Trophoblast cell (in vitro differentiated cells and primary cell): Measurements from ENCODE around the gene PIP4P1.

ENCODE experiments used
- DNase-seq, 2 donors: peaks; one replicate each; pipeline ENCODE4 v3.0.0-alpha.2; 2016
- H2AFZ ChIP-seq: 2 replicates; pipeline ENCODE4 v1.6.1; 2013; ENCODE audit warnings: low read length, moderate library complexity, mild to moderate bottlenecking; ENCODE audit not compliant: insufficient read depth, poor library complexity
- H2AK5ac ChIP-seq: 2 replicates; pipeline ENCODE4 v1.6.1; 2013; ENCODE audit warnings: mild to moderate bottlenecking, low read length
- H2BK120ac ChIP-seq: 2 replicates; pipeline ENCODE4 v1.6.1; 2013; ENCODE audit warnings: low read length, mild to moderate bottlenecking, moderate library complexity; ENCODE audit not compliant: insufficient read depth, poor library complexity
- H2BK12ac ChIP-seq: 2 replicates; pipeline ENCODE4 v1.6.1; 2013; ENCODE audit warnings: mild to moderate bottlenecking, low read length, moderate library complexity
- H2BK5ac ChIP-seq: 2 replicates; pipeline ENCODE4 v1.6.1; 2013; ENCODE audit warnings: low read length, low read depth, moderate library complexity, mild to moderate bottlenecking; ENCODE audit not compliant: poor library complexity
- H3K14ac ChIP-seq: 2 replicates; pipeline ENCODE4 v1.6.1; 2013; ENCODE audit warnings: mild to moderate bottlenecking, low read length
- H3K18ac ChIP-seq: 2 replicates; pipeline ENCODE4 v1.6.1; 2013; ENCODE audit warnings: mild to moderate bottlenecking, low read length
- H3K23ac ChIP-seq: 2 replicates; pipeline ENCODE4 v1.6.1; 2013; ENCODE audit warnings: low read length
- H3K27ac ChIP-seq: 2 replicates; pipeline ENCODE4 v1.5.1; 2013; ENCODE audit warnings: low read depth, mild to moderate bottlenecking, inconsistent platforms, low read length, moderate library complexity
- H3K27me3 ChIP-seq: 2 replicates; pipeline ENCODE4 v1.6.1; 2013; ENCODE audit warnings: inconsistent platforms, mild to moderate bottlenecking, low read length, moderate library complexity; ENCODE audit not compliant: insufficient read depth
- H3K36me3 ChIP-seq, 2 experiments: 1 replicate in 1 of 2; 2 replicates in 1 of 2; pipeline ENCODE4 v1.6.1; 2013; ENCODE audit warnings: low read length in 2 of 2, mild to moderate bottlenecking in 2 of 2, moderate library complexity in 1 of 2; ENCODE audit not compliant: insufficient read depth in 2 of 2, control insufficient read depth in 1 of 2
- H3K4ac ChIP-seq: 2 replicates; pipeline ENCODE4 v1.6.1; 2013; ENCODE audit warnings: low read depth, mild to moderate bottlenecking, low read length, moderate library complexity
- H3K4me1 ChIP-seq, 2 experiments: 1 replicate in 1 of 2; 2 replicates in 1 of 2; pipeline ENCODE4 v1.6.1; 2013; ENCODE audit warnings: low read length in 2 of 2, mild to moderate bottlenecking in 2 of 2, moderate library complexity in 1 of 2; ENCODE audit not compliant: insufficient read depth in 2 of 2, control insufficient read depth in 1 of 2
- H3K4me2 ChIP-seq: 2 replicates; pipeline ENCODE4 v1.6.1; 2013; ENCODE audit warnings: inconsistent platforms, mild to moderate bottlenecking, low read length, moderate library complexity
- H3K4me3 ChIP-seq: 2 replicates; pipeline ENCODE4 v1.5.1; 2013; ENCODE audit warnings: mild to moderate bottlenecking, low read depth, low read length, inconsistent platforms
- H3K79me1 ChIP-seq: one replicate; pipeline ENCODE4 v1.6.1; 2013; ENCODE audit warnings: low read length
- H3K79me2 ChIP-seq: 2 replicates; pipeline ENCODE4 v1.6.1; 2013; ENCODE audit warnings: low read length, mild to moderate bottlenecking; ENCODE audit not compliant: control insufficient read depth, insufficient read depth, poor library complexity
- H3K9ac ChIP-seq: 2 replicates; pipeline ENCODE4 v1.6.1; 2013; ENCODE audit warnings: mild to moderate bottlenecking, low read length
- H3K9me3 ChIP-seq: 2 replicates; pipeline ENCODE4 v1.6.1; 2013; ENCODE audit warnings: low read depth, mild to moderate bottlenecking, control low read depth, inconsistent platforms, low read length; ENCODE audit not compliant: insufficient read depth
- H4K12ac ChIP-seq: 2 replicates; pipeline ENCODE4 v1.6.1; 2013; ENCODE audit warnings: low read depth, mild to moderate bottlenecking, low read length, moderate library complexity
- H4K8ac ChIP-seq: 2 replicates; pipeline ENCODE4 v1.6.1; 2013; ENCODE audit warnings: low read depth, mild to moderate bottlenecking, low read length, moderate library complexity
- H4K91ac ChIP-seq: one replicate; pipeline ENCODE4 v1.6.1; 2013; ENCODE audit warnings: low read depth, mild to moderate bottlenecking, low read length, moderate library complexity
- WGBS: extraction: QIAGEN DNeasy Blood & Tissue Kit; methylation state at CpG from one replicate; pipeline ENCODE4 v1.1.7; 2013; ENCODE audit warnings: missing lambda C conversion rate; ENCODE audit not compliant: insufficient read length, insufficient coverage; ENCODE audit errors: extremely low coverage; 5-methylcytosine and 5-hydroxymethylcytosine counted together

Gene PIP4P1

GRCh38 chr14:20428010-20428365 is 33.2 kb downstream of the PIP4P1 start:
- no peak overlapping the region for H3K18ac ChIP-seq
- no peak overlapping the region for H3K4ac ChIP-seq
- no peak overlapping the region for H4K91ac ChIP-seq
- peak overlapping the region; percentile 27 for H4K8ac ChIP-seq
- H3K4me2 ChIP-seq = no peak overlapping the region
- peak overlapping the region; percentile 49 for H2AK5ac ChIP-seq
- H2AFZ ChIP-seq = no peak overlapping the region
- no peak overlapping the region for H3K9ac ChIP-seq
- WGBS = no CpG with 5 or more reads among the region's 5 CpGs
- peaks cover 3% of the 10 kb centered on the region for H3K9me3 ChIP-seq
- no peak overlapping the region for H2BK120ac ChIP-seq
- peak overlapping the region; percentile 12 for H4K12ac ChIP-seq
- H3K4me1 ChIP-seq = peaks cover 4 to 6% of the 10 kb centered on the region in 2 experiments
- H3K27ac ChIP-seq = no peak overlapping the region
- H3K23ac ChIP-seq = no peak overlapping the region
- H3K4me3 ChIP-seq = no peak overlapping the region
- no peaks in the 10 kb centered on the region for H3K79me1 ChIP-seq
- H3K79me2 ChIP-seq = no peaks in the 10 kb centered on the region
- H2BK12ac ChIP-seq = peak overlapping the region; percentile 8
- DNase-seq = no peak
- no peak overlapping the region for H3K14ac ChIP-seq
- H2BK5ac ChIP-seq = no peak overlapping the region
- no peaks in the 10 kb centered on the region for H3K27me3 ChIP-seq
- H3K36me3 ChIP-seq = no peaks in the 10 kb centered on the region

- no peak overlapping the region for H3K4me2 ChIP-seq
- H3K79me2 ChIP-seq = no peaks in the 10 kb centered on the region
- no peak overlapping the region for H3K4me3 ChIP-seq
- no peak overlapping the region for H3K18ac ChIP-seq
- peak overlapping the region; percentile 8 for H2BK12ac ChIP-seq
- H3K14ac ChIP-seq = no peak overlapping the region
- H3K9ac ChIP-seq = no peak overlapping the region
- no peaks in the 10 kb centered on the region for H3K36me3 ChIP-seq
- no peaks in the 10 kb centered on the region for H3K79me1 ChIP-seq
- no peak overlapping the region for H3K23ac ChIP-seq
- peak overlapping the region; percentile 27 for H4K8ac ChIP-seq
- no peak overlapping the region for H2BK120ac ChIP-seq
- H4K91ac ChIP-seq = no peak overlapping the region
- peak in 1 of 2 donors; percentile 33 for DNase-seq
- H3K27me3 ChIP-seq = no peaks in the 10 kb centered on the region
- no peak overlapping the region for H3K4ac ChIP-seq
- no peak overlapping the region for H2AFZ ChIP-seq
- no CpG with 5 or more reads among the region's 5 CpGs for WGBS
- H3K27ac ChIP-seq = no peak overlapping the region
- H4K12ac ChIP-seq = peak overlapping the region; percentile 12
- peaks cover 4 to 6% of the 10 kb centered on the region in 2 experiments for H3K4me1 ChIP-seq
- peaks cover 3% of the 10 kb centered on the region for H3K9me3 ChIP-seq
- peak overlapping the region; percentile 49 for H2AK5ac ChIP-seq
- H2BK5ac ChIP-seq = no peak overlapping the region
These were observed 33.8 kb downstream of the PIP4P1 start for GRCh38 chr14:20427231-20428009.

- H2AFZ ChIP-seq = no peak overlapping the region
- no peak overlapping the region for H3K18ac ChIP-seq
- no peaks in the 10 kb centered on the region for H3K79me1 ChIP-seq
- DNase-seq = no peak
- no peak overlapping the region for H3K14ac ChIP-seq
- H3K9me3 ChIP-seq = no peaks in the 10 kb centered on the region
- no peak overlapping the region for H4K8ac ChIP-seq
- no peak overlapping the region for H3K4ac ChIP-seq
- no peak overlapping the region for H2BK5ac ChIP-seq
- H3K4me2 ChIP-seq = no peak overlapping the region
- no peak overlapping the region for H2AK5ac ChIP-seq
- no peaks in the 10 kb centered on the region for H3K27me3 ChIP-seq
- H2BK120ac ChIP-seq = no peak overlapping the region
- no peak overlapping the region for H2BK12ac ChIP-seq
- no CpG with 5 or more reads among the region's 2 CpGs for WGBS
- no peak overlapping the region for H3K23ac ChIP-seq
- no peaks in the 10 kb centered on the region for H3K36me3 ChIP-seq
- no peak overlapping the region for H3K27ac ChIP-seq
- no peak overlapping the region for H3K9ac ChIP-seq
- H3K4me3 ChIP-seq = no peak overlapping the region
- H4K12ac ChIP-seq = no peak overlapping the region
- H3K4me1 ChIP-seq = peaks cover 4 to 6% of the 10 kb centered on the region in 2 experiments
- H3K79me2 ChIP-seq = no peaks in the 10 kb centered on the region
- H4K91ac ChIP-seq = no peak overlapping the region
These were observed 36.4 kb downstream of the PIP4P1 start for GRCh38 chr14:20424851-20425250.

GRCh38 chr14:20422886-20423285 is 38.3 kb downstream of the PIP4P1 start:
- Histone ChIP-seq H2AK5ac (no peak overlapping the region), H4K8ac (no peak overlapping the region), H3K4me3 (no peak overlapping the region), H3K36me3 (no peaks in the 10 kb centered on the region), H3K27me3 (no peaks in the 10 kb centered on the region), H3K79me1 (no peaks in the 10 kb centered on the region), H2BK5ac (no peak overlapping the region), H3K4ac (no peak overlapping the region), H4K12ac (no peak overlapping the region), H3K4me1 (peaks cover 4% of the 10 kb centered on the region in 2 experiments), H3K9ac (no peak overlapping the region), H3K79me2 (no peaks in the 10 kb centered on the region), H2AFZ (no peak overlapping the region), H2BK12ac (no peak overlapping the region), H3K18ac (no peak overlapping the region), H2BK120ac (no peak overlapping the region), H3K4me2 (no peak overlapping the region), H3K9me3 (no peaks in the 10 kb centered on the region), H4K91ac (no peak overlapping the region), H3K23ac (no peak overlapping the region), H3K14ac (no peak overlapping the region), H3K27ac (no peak overlapping the region)
- no CpG with 5 or more reads among the region's 2 CpGs for WGBS
- no peak for DNase-seq
